NAMALWA (cell line): ENCODE results near the gene CDK14.
A peak's percentile ranks its signal among the peaks of the same experiment; 100 is the strongest.

Source experiments
- DNase-seq: peaks from one replicate; pipeline ENCODE4 v3.0.0-alpha.2; 2015; ENCODE audit warnings: low spot score

CDK14 gene

GRCh38 chr7:91007371-91007770, 411.2 kb downstream of the CDK14 start:
- no peak for DNase-seq

GRCh38 chr7:91013078-91013477, 417.0 kb downstream of the CDK14 start:
- DNase-seq, result no peak

GRCh38 chr7:91019686-91020385, 423.7 kb downstream of the CDK14 start:
- no peak for DNase-seq

GRCh38 chr7:91020636-91021385, 424.7 kb downstream of the CDK14 start:
- DNase-seq, result no peak

- DNase-seq, result no peak
Observed at GRCh38 chr7:91021956-91022355, 425.8 kb downstream of the CDK14 start.

GRCh38 chr7:91025906-91026390, 429.8 kb downstream of the CDK14 start:
- no peak for DNase-seq

GRCh38 chr7:91029688-91030087, 433.6 kb downstream of the CDK14 start:
- DNase-seq, result no peak

GRCh38 chr7:91030680-91031380, 434.7 kb downstream of the CDK14 start:
- no peak for DNase-seq

GRCh38 chr7:91031757-91032156, 435.6 kb downstream of the CDK14 start:
- DNase-seq, result no peak

- no peak for DNase-seq
Observed at GRCh38 chr7:91033574-91033973, 437.5 kb downstream of the CDK14 start.

- DNase-seq, result peak; percentile 77
Observed at GRCh38 chr7:91034459-91035368, 438.6 kb downstream of the CDK14 start.

GRCh38 chr7:91039033-91039432, 442.9 kb downstream of the CDK14 start:
- no peak for DNase-seq

- DNase-seq, result no peak
Observed at GRCh38 chr7:91041141-91041540, 445.0 kb downstream of the CDK14 start.

GRCh38 chr7:91041901-91042484, 445.9 kb downstream of the CDK14 start:
- no peak for DNase-seq

- DNase-seq, result no peak
Observed at GRCh38 chr7:91043186-91043585, 447.1 kb downstream of the CDK14 start.

- DNase-seq, result no peak
Observed at GRCh38 chr7:91043924-91044645, 448.0 kb downstream of the CDK14 start.

GRCh38 chr7:91045606-91046005, 449.5 kb downstream of the CDK14 start:
- no peak for DNase-seq

GRCh38 chr7:91046322-91047089, 450.4 kb downstream of the CDK14 start:
- DNase-seq, result peak; percentile 40

GRCh38 chr7:91047636-91048035, 451.5 kb downstream of the CDK14 start:
- no peak for DNase-seq

GRCh38 chr7:91050677-91051076, 454.6 kb downstream of the CDK14 start:
- DNase-seq, result no peak
